Right hindlimb (tissue), 1 donor: ENCODE measurements around the gene GPER1.
A peak's percentile ranks its signal among the peaks of the same experiment; 100 is the strongest.
"Not testable (repeated sequence)": the region's sequence is repeated elsewhere in the genome, so short reads cannot be mapped to it uniquely, and the experiment has no call there.

Experiments
- DNase-seq: peaks from one replicate; pipeline ENCODE4 v3.0.0-alpha.2; 2018

The GPER1 gene

GRCh38 chr7:1087952-1088920 lies at the start of gene GPER1:
Gene GPER1 (plus strand): TSS chr7:1088113. CDS start chr7:1091729, 3,616 bp downstream.
- DNase-seq = peak; percentile 85

DNA sequence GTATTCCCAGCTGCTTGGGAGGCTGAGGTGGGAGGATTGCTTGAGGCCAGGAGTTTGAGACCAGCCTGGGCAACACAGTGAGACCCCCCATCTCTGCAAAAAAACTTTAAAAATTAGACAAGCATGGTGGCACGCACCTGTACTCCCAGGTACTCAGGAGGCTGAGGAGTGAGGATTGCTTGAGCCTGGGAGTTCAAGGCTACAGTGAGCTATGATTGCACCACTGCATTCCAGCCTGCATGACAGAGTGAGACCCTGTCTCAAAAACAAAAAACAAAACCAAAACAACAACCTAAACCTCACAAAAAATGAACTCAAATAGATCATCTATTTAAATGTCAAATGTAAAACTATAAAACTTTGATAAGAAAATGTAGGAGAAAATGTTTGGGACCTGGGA lies 47.7 kb upstream of the GPER1 start:
- not testable (repeated sequence) for DNase-seq

DNA sequence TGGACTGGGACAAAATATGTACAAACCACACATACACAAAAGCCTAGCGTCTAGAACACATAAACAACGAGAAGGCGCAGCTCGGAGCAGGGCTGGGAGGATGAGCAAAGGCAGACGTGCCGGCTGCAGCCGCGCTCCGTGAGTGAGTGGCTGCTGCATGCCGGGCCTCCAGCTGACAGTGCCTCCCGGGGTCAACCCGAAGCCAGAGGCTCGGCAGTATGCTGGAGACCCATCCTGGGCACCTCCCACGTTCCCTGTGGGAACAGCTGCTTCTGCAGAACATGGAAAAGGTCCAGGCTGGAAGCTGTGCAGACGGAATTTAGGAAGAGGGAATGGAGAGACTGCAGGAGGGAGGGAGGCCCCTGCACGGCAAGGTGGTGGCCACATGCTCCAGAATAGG lies 47.1 kb upstream of the GPER1 start:
- peak; percentile 82 for DNase-seq

GRCh38 chr7:1041551-1042491 lies 46.1 kb upstream of the GPER1 start:
- DNase-seq = no peak

- no peak for DNase-seq
Measured at GRCh38 chr7:1042492-1042833, 45.5 kb upstream of the GPER1 start.

- no peak for DNase-seq
Measured at GRCh38 chr7:1043552-1044188, 44.2 kb upstream of the GPER1 start.

GRCh38 chr7:1044189-1045068 lies 43.5 kb upstream of the GPER1 start, which contains the start of gene GPR146:
Gene GPR146 (plus strand): TSS chr7:1044546. CDS start chr7:1057516, 12,970 bp downstream.
- peak; percentile 97 for DNase-seq

- no peak for DNase-seq
Measured at GRCh38 chr7:1045069-1046063, 42.5 kb upstream of the GPER1 start.

DNA sequence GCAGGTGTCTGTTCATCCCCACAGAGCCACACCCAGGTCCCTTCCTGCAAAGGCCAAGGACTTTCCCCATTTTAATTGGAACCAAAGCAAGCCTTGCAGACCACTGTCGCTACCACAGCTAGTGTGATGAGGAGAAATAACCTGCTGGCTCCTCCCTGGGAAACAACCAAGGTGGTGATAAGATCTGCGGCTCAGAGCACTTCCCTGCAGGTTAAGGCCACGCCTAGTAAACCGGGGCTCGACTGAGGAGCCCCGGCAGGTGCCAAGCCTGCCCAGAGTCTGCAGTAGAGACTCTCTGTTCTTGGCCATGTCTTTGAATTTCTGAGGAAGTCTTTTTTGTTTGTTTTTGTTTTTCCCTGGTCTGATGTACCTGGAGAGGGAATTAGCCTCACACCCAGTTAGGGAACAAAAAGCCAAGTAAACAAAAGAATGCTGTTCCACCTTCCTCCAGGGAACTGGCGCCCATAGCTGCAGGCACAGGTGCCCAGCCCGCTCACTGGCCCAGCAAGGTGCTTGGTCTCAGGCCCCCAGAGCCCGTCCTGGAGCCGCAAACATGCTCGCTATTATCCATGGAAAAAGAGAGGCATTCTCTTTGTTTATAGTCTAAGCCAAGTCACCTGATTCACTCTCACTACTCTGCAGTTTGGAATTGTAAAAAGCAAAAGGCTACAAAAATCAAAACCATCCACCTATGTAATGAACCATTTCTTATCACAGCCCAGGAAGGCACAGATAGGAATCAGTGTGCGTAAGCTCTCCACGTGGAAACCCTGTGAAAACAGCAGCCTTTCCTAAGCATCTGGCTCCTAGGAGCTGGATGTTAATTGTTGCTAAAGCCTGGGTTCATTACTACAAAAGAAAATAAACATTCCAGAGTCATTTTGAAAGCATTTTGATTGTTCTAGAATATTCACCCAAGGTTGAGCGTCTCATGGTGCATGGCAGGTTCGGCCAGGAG lies 40.9 kb upstream of the GPER1 start:
- no peak for DNase-seq

DNA sequence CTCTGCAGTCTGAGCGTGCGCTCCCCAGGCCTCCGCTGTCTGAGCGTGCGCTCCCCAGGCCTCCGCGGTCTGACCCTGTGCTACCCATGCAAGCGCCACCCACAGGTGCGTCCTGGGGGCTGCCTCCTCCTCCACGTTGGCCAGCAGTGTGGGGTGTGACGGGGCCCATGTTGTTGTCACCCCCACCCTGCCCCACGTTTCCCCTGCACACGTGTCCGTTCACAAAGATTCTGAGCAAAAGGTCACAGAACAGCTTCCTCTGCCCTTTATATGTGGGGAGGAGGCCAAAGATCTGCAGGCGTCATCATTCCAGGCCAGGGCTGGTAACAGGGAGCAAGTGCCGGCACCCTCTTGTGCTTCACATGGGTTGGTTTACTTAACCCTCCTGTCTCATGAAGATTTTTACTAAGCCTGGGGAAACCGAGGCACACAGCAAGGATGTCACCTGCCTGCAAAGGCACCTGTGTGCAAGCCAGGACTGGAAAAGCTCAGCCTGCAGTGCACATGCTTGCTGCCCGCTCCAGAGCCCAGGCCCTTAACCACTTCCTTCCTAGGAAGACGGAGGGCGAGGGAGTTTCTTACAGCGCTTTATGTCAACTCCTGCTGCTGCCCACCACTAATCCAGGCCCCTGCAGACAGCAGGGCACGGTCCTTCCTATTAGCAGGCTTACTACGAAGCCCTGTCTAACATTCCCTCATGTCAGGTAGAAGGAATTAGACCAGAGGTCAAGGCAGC lies 38.7 kb upstream of the GPER1 start:
- peak; percentile 24 for DNase-seq

DNA sequence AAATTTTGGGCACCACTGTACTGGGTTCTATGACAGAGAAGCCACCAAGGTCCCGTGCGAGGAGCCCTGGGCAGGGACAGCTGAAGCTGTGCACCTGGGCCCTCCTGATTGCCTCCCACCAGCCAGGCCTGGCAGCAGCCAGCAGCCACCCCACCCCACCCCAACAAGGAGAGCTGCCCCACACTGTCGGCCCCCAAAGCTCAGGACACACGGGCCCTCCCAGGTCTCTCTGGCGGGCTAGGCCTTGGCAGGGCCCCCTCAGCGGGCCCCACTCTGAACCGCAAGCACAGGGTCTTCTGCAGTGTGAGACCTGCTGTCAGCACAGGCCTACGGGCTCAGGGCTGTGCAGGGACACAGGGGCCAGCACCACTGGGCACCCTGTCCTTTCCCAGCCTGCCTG lies 38.1 kb upstream of the GPER1 start:
- DNase-seq = no peak

DNA sequence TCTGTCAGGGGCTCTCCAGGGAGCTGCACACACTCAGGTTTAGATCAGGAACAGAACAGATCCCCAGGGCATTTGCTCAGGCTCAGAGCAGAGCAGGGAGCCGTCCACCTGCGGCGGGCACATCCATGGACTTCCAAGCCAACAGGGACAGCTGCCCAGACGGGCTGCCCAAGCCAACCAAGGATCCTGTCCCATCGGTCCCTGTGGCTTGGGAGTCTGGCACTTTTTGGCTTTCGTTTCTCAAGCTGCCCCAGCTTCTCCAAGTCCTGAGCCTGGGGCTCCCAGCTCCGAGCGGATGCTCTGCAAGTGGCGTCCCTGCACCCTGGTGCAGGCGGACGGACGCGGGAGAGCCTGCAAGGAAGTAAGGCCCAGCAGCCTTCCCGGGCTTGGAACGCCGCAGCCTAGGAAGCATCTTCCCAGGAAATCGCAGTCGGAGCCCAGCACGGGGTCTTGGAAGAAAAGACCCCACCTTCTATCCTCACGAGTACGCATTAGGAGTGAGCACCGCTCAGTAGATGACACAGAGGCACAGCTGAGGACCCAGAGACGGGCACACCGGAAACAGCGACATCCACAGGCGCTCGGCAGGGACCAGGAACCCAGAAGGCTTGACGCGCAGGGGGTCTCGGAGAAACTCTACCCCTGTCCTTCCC lies 37.5 kb upstream of the GPER1 start:
- DNase-seq = no peak

DNA sequence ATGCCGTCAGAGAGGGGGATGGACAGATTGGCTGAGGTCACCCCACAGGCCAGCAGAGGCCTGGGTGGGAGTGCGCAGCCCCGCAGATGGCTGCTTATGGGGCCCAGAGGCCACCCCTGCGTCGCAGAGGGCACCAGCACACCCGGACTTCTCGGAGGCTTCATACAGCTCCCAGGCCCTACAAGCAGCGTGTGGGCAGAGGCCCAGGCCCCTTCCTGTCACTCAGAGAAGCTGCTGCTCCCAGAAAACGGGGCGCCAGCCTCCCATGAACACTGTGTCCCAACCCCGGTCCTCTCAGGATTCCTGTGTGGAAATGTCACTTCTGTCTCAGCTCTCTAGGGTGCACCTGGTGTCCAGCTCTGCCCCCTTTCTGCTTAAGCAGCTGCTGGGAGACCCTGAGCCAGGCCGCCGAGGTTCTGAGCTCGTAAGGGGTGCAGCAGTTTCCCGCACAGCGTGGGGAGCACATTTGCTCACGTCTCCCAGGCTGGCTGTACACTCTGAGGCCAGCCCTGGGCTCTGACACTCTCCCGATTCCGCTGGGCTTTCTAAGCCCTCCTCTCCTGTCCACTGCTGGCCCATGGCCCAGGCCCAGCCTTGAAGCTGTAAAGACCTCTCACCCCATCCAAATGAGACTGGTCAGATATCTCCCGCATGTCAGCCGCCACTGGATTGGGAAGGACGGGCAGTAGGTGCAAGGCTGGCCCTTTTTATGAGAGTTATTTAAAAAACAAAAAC lies 36.8 kb upstream of the GPER1 start:
- DNase-seq = no peak

DNA sequence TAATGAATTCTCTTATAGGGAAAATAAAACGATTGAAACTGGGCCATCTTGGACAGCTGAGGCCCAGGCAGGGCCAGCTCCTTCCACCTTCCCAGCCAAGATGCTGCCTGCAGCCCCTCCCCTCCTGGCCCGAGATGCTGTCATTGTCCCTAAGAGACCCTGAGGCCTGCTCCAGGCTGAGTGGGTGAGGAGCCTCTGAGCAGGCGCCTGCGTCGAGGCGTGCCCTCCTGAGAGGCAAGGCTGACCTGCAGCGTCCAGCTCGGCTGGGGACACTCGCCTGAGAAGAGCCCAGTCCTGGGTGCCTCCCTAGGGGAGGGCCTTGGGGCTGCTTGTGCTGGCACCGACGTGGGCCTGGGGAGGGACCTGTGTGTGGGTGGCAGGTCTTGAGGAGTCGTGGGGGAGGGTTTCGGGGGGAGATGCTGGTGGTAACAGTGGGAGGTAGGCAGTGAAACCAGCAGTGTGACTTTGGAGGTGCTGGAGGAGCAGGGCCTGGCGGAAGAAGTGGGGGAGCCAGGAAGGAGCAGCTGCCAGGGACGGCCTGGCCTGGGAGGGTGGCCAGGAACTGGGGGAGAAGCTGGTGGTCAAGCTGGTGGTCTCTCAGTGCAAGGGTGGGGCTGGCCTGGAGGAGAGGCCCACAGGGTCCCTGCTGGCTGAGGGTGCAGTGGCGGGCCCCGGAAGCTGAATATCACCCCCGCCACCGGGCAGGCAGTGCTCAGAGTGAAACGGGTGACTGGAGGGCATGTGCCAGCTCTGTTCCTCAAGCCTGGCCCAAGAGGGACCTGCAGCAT lies 35.7 kb upstream of the GPER1 start:
- DNase-seq = peak; percentile 61

DNA sequence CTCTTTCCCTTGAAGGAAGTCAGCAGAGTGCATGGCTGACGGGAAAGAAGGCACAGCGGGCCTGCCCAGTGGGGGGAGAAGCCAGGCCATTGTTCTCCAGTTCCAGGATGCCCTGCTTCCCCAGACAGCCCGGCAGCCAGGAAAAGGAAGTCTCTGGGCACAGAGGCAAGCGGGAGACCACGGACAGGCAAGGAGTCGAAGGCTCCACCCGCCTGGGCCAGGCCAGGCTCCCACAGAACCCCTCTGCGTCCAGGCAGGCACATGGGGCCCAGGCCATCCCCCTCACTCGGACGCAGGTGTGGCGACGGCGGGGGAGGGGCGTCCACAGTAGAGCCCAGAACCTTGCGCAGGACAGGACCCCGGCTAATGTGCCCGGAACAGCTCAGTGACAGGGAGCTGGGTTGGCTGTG lies 34.9 kb upstream of the GPER1 start:
- no peak for DNase-seq

GRCh38 chr7:1053816-1054370 lies 34.0 kb upstream of the GPER1 start:
- no peak for DNase-seq
